NCI-H526 (cell line): ENCODE data around the gene CAPN14.
A peak's percentile ranks its signal among the peaks of the same experiment; 100 is the strongest.

ENCODE experiments used
- DNase-seq, 2 experiments: peaks; one replicate each; lab custom pipeline; 2025; lab: John Stamatoyannopoulos, UW

CAPN14 gene, protein sequence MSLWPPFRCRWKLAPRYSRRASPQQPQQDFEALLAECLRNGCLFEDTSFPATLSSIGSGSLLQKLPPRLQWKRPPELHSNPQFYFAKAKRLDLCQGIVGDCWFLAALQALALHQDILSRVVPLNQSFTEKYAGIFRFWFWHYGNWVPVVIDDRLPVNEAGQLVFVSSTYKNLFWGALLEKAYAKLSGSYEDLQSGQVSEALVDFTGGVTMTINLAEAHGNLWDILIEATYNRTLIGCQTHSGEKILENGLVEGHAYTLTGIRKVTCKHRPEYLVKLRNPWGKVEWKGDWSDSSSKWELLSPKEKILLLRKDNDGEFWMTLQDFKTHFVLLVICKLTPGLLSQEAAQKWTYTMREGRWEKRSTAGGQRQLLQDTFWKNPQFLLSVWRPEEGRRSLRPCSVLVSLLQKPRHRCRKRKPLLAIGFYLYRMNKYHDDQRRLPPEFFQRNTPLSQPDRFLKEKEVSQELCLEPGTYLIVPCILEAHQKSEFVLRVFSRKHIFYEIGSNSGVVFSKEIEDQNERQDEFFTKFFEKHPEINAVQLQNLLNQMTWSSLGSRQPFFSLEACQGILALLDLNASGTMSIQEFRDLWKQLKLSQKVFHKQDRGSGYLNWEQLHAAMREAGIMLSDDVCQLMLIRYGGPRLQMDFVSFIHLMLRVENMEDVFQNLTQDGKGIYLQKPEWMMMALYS

DNA sequence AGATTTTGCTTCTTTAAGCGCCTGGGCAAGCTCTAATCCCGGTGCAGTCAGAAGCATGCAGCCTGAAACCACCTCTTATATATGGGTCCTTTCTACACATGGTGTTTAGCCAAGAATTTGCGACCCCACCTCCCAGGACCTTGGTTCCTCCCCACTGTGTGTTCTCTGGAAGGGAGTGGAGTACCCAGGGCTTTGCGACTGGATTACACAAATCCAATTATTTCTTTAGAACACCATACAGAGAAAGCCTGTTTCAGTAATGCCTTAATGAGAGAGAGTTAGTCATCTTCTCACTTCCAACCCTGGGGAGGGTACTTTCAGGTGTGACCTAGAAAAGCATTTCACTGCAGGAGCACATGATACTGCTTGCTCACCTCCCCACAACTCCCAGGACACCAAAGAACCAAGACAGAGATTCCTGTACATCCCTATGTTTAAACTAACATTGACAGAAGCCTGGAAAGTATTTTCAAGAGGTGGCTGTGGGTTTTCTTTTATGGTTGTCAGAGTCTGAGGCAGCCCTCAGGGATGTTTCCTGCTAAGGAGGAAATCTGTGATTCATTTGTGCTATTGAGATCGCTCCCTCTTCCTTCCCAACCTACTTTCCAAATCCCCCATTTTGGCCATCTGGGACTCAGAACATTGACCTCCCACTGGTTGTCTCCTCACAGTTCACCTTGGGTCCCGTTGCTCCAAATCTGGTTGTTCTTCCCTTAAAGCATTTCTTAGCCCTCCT lies at the start of gene CAPN14:
TSS of gene CAPN14 (minus strand) at position 51 of the 736 bp plus-strand sequence. CDS start 12,068 bp downstream, outside the sequence.
- no peak for DNase-seq

DNA sequence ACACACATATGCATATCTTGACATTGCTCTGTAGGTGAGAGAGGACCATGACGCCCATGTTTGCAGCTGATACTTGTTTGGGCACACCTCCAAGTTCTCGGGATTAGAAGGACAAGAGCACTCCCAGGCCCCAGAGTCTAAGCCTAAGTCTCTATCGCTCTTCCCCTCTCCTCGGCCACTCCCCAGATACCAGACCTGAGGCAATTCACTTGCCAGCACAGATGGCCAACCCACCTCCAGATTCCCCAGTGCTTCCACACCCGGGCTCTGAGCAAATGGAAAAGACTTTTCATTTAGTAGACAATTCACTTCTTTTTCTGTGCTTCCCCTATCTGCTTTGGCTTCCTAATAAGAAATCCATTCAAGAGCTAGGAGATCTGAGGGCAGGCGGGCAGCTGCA lies 49.5 kb upstream of the CAPN14 start:
- no peak for DNase-seq

DNA sequence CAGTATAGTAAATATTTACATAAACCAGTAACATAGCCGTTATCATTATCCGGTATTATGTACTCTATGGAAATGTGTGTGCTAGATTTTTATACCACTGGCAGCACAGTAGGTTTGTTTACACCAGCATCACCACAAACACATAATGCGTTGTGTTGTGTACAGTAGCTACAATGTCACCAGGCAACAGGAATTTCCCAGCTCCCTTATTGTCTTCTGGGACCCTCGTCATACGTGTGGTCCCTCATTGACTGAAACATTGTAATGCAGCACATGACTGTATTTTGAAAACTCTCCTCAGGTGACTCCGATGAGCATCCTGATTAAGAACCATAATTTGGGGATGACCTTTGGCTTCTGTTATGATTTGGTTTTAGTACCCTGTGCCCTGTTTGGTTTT lies 47.9 kb upstream of the CAPN14 start:
- DNase-seq, result no peak

DNA sequence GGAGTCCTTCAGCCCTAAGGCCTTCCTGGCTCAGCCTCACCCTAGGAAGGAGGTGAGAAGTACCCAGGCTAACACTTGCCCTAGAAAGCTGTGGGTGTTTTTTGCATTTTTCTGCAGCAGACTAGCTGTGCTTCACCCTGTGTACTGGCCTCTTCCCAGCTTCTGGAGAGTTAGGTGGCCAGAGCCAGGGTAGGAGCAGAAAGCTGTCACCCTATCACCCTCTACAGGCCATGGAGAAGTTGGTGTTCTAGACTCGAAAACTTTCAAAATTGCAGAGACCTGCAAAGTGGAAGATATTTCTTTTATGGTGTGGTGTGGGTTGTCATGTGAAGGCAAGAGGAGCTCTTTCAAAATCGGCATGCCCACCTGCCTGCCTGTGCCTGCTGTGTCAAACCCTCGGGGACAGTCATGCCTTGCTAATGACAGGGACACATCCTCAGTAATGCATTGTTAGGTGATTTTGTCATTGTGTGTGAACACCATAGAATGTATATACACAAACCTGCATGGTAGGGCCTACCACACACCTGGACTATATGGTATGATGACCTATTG lies 46.4 kb upstream of the CAPN14 start:
- no peak for DNase-seq

DNA sequence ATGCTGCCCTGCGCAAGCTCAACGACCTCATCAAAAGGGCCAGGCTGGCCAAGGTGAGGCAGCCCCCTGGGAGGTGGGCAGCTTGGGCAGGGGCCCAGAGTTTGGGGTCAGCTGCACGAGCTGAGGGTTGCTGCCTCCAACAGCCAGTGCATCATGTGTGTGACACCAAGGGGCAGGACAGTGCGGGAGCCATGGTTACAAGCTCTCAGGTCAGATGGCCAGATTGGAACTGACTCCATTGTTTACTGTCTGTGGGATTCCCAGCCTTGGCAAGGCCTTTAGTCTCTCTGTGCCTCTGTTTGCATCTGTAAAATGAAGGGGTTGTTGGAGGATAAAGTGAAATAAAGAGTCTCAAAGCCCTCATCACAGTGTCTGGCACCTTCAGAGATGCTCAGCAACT lies 43.6 kb upstream of the CAPN14 start:
- no peak for DNase-seq

DNA sequence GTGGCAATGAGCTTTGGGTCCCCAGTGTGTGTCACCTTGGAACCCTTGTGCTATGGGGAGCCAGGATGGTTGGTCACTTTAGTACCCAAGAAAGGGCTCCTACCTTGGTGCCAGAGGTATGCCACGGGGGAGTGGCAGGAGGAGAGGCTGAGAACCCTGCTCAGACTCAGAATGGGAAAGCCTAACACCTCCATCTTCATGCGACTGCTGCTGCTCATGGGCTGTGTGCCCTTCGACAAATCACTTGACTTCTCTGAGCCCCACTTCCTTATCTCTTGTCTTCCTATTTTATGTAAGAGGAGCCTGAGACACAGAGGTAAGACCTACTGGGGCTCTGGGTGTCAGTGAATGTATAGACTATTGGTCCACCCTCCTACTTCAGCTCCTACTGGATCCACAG lies 41.8 kb upstream of the CAPN14 start:
- no peak for DNase-seq

DNA sequence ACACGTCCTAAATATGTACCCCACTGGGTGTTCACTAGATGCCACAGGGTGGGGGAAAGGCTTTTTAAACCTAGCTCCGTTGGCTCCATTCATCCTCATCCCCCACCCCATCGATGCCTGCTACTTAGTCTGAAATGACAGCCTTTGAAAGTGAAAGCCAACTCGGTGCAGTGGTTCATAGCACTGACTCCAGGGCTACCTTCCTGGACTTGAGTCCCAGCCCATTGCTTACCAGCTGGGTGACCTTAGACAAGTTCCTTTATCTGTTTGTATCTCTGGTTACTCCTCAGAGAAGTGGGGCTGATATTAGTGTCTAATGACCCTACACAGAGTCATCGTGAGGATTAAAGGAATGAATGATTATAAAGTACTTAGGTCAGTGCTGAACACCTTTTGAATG lies 41.0 kb upstream of the CAPN14 start:
- DNase-seq, result no peak

DNA sequence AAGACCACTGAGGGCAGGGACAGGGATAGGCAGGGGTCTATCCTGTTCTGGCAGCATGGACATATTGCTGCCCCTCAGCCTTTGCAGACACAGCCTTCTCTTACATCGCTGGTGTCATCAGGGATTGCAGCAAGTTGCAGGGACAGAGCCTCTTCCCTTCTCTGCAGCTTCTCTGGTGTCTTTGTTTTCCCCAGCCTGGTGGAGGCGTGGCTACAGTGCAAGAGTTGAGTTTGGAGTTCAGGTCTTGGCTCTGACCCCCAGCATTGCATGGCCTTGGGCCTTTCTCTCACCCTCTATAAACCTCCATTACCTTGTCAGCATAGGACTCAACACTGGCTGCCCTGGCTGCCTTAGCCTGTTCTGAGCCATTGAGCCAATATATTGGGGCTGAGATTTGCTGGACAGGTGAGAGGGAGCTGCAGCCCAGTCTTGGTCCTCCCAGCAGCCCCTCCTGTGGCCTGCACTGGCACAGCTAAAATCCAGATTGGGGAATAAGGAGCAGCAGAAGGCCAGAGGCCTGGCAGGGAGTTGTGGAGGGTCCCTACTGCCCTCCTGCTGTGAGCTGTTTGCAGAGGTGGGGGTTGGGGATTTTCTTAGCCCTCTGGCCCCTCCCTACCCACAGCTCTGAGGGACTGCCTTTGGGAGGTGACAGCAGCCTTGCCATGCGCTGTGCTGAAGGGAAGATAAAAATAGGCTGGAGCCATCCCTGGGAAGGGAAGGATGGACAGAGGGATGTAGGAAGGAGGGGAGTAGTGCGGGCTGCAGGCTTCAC lies 39.5 kb upstream of the CAPN14 start:
- no peak for DNase-seq

DNA sequence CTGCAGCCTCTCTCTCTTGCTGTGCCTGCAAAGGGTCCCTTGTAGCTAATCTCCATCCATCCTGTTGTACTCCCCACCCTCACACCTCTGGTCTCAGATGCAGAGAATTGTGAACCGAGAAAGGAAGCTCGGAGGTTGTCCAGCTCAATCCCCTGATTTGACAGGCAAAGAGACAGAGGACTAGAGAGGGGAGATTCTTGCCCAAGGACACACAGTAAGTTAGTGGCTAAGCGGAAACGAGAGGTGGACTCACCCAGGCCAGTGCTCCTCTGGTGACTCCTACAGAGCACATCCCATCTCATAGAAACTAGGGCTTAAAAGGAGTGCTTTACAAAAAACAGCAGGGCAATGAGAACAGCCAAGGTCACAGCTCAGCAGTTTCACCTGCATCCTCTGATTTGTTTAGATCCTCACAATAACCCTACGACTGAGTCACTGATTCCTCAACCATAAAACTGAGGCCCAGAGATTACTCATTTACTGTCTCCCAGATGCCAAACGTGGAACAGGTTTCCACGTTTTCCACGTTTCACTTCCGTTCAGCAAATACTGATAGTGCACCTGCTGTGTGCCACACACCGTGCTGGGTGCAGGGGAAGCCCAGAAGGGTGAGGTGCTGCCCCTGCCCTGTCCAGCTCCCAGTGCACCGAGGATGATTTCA lies 38.7 kb upstream of the CAPN14 start:
- peak; percentile 25 to 56 for DNase-seq

DNA sequence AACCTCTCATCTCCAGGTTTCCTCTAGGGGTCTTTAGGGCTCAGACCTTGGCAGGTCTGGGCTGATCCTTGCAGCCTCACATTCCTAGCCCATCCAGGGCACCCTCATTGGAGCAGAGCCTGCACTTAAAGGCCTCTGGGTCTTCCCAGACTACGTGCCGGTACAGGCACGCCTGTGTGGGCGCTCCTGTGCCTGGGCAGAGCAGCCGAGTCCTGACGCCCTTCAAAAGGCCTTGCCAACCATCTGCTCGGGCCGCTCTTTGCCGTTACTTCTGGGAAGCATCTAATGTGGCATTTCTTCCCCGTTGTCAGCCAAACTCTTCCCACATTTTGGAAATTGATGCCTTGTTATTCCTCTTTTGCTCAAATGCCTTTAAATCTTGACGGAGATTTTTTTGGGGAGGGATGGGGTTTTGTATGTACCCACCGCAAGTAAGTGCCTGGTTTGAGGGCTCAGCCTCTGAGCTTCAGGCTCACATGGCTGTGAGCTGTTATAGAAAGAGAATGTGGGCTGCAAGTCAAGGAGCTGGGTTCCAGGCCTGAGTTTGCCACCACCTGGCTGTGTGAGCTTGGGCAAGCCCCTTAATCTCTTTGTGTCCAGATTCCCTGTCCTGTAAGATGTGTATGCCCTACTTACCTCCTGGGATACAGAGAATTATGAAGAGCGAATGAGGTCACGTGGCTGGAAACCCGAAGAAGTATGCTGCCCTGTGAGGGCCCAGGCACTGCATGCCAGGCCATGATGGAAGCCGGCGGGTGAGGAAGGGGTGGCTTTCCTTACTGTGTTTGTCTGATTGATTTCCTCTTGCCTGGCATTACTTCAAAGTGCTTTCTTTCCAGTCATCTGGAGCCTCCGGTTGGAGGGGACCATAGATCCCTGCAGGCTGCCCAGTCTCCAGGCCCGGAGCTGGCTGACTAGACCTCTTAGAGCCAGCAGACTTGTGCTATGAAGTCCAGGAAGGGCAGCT lies 37.2 kb upstream of the CAPN14 start:
- DNase-seq, result no peak

DNA sequence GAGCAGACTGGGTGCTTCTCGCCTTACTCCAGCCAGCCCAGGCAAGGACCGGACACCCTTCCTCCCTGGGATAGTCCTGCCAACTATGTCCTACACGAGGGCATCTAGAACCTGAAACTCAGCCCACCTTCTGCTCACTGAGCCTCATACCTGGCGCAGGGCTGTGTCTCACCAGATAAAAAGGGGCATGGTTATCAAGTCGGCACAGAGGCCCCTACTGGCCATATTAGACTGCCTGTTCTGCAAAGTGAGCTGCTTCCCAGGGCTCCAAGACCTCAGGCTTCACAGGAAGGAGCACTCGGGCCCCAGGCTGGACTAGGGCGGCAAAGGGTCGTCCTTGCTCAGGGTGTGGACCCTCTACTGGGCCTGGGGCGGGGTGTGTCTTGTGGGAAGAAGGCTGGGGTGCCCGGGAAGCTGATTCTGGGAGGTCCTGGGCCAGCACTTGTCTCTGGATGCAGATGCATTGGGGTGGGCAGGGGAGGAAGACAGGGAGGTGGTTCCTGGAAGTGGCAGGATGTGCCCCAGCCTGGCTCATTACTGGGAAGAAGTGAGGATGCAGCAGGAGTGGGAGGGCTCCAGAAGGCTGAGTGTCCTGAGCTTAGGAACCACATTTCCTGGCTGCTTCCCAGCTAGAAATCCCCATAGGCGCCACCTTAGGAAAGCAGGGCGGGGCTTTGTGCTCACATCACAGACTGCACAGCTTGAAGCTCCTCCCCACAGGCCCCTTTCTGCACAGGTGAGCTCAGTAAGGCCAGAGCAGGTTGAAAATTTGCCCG lies 36.2 kb upstream of the CAPN14 start:
- peak in 1 of 2 experiments; percentile 49 for DNase-seq

DNA sequence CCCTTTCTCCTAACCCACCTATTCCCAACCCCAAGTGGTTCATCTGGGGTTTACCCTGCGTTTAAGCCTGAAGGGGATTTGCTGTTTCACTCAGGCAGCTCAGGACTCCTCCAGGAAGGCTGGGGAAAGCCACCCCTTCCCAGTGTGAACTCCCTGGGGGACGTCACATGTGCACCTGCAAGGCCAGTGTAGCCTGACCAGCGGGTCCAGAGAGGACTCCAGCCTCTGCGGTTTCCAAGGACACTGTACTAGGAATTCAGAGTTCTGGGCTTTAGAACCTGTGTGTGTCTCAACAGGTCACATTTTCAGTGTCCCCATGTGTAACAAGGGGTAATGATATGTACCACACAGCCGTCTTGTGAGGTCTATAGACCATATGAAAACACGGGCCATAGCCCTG lies 34.5 kb upstream of the CAPN14 start:
- DNase-seq, result no peak

DNA sequence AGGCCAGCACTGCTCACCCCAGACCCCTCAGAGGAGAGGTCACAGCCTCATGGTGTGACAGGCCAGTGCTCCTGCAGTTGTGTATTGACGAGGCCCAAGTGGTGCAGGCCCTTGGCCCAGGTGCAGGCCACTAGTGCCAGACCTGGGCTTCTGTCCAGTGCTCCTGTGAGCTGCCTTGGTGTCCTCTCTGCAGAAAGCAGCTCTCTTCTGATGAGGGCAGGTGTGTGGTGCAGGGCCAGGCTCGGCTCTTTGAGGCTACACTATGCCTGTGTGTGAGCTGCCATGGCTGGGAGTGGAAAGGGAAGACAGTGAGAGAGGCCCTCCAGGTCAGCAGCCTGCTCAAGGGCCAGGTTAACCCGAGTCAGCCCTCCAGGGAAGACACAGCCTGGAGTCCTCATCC lies 33.7 kb upstream of the CAPN14 start:
- DNase-seq, result no peak

DNA sequence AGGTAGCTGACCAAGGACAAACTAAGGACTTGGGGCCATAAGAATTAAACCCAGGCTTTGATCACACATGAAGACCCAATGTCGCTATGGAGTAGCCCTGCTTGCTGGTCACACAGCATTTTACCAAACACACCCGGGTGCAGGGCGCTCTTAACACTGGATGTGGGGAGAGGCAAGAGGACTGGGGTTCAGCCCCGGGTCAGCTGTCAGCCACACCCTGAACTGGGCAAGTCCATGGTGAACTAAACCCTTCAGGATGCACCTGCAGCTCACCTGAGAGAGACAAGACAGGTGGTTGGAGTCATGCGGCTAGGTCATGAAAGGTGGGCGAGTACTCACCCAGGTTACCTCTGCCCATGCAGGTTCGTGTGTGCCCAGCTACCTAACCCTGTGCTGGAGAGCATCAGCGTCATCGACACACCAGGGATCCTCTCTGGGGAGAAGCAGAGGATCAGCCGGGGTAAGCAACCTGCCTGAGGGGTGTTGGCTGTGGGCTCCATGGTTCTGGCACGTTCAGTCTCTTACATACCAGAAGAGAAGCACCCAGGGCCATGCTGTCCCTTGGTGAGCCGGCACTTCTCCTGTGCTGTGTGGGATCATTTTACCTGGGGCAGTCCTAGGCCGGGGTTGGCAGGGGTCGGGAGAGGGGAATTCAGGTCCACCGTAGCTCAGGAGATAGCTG lies 31.8 kb upstream of the CAPN14 start:
- DNase-seq, result no peak

DNA sequence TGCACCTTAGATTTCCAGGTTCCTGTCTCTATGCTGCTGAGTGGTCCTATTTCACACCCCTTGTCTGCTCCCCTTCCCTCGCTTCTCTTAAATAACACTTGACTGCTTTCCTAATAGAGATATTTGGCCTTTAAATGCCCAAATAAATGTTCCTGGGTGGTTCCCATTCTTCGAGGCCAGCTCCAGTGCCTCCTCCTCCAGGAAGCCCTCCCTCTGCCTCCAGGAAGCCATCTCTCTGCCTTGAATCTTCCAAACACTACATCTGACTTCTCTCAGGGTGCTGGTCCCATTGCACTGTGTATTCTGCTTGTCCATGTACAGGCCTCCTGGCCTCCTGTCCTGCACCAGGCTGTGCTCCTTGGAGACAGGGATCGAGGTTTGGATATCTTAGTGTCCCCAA lies 30.8 kb upstream of the CAPN14 start:
- no peak for DNase-seq

DNA sequence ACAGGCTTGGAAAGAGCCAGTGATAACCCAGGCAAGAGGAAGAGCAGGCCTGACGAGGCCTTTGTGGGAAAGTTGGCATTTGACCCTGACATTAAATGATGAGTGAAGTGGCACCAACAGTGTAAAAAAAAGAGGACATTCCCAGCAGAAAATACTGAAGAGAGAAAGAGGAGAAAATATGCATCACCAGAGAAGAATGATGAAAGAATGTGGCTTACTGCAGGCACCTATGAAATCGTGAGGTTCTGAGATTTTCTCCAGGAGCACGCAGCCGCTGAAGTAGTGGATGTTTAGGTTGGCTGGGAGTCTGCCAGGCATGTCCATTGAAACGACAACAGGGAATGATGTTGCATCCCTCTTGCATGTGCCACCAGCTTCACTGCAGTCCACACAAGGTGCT lies 30.4 kb upstream of the CAPN14 start:
- DNase-seq, result no peak

DNA sequence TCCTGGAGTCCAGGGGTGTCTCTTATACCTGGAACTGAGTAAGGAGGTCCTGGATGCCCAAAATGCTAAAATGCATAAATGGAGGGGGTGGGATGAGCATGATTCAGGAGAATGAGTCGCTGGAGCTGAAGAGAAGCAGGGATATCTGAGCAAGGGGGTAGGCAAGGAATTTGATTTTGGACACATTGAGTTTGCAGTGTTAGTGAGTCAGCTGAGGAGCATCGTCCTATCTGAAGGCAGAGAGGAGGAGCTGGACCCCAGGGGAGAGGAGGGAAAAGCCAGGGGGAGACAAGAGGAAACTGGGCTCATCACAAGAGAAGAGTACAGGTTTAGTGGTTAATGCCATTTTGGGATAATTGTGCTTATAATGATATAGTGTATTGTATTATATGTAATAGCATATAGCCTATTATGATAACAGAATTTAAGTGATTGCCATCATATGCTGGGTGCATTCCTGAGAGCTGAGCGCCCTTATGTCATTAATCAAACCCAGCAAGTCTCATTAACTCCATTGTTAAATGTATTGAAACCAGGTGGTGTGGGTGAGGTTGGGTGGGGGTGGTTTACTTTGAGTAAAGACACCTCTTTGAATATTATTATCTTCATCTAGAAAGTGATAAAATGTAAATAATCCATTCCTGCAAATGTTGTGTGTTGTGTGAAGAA lies 29.0 kb upstream of the CAPN14 start:
- DNase-seq, result no peak

DNA sequence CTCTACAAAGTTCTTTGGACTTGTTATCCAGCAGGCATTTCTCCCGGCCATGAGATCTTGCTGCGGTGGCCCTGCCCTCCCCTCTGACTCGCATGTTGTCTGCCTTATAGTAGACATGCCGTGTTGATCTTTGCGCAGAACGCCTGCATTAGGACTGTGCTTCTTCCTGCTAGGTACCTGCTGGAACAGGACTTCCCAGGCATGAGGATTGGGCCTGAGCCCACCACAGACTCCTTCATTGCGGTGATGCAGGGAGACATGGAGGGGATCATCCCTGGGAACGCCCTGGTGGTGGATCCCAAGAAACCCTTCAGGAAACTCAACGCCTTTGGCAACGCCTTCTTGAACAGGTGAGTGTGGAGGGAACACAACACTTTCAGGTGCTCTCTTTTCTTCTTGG lies 26.8 kb upstream of the CAPN14 start:
- DNase-seq, result no peak
